Stimulated activated CD8-positive, alpha-beta memory T cell treated with anti-CD3 and anti-CD28 coated beads, Interleukin-4, amount 100 ng/mL, for 24 hours (primary cell): Measurements from ENCODE around the gene POU2AF3.

Experiments
- DNase-seq: peaks from one replicate; pipeline ENCODE4 v3.0.0-alpha.2; 2020; ENCODE audit warnings: low read depth

POU2AF3 gene

DNA sequence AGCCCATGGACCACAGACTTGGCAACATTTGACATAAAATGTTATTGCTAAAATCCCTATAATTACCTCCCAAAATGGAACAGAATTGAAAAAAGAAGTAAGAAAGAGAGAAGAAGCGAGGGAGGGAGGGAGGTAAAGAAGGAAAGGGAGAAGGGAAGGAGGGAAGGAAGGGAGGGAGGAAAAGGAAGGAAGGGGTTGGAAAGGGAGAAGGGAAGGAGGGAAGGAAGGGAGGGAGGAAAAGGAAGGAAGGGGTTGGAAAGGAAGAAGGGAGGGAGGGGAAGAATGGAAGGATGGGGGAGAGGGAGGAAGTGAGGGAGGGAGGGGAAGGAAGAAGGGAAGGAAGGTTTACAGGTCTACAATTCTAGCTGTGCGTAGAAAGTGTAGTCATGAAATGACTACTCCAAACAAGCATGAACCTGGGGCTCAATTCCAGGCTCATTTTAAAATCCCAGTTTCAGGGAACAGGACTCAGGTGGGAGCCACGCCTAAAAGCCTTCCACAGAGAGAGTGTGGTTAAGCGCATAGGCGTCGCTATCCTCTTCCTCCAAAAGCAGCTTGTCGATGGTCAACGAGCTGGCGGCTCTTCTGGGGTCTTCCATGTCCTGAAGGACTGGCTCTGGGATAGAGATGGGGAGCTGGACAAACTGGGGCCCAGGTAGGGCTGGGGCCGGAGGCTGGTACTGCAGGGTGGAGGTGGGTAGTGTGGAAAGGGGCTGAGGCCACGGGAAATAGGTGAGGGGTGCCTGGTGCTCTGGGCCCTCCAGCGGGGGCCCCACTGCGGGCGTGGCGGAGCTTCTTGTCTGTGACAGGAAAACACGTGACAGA, 55.6 kb downstream of the POU2AF3 start:
- no peak for DNase-seq

GRCh38 chr11:111354601-111354891, 56.2 kb downstream of the POU2AF3 start:
- DNase-seq = no peak

- no peak for DNase-seq
Observed at GRCh38 chr11:111355101-111355500, 56.8 kb downstream of the POU2AF3 start.

DNA sequence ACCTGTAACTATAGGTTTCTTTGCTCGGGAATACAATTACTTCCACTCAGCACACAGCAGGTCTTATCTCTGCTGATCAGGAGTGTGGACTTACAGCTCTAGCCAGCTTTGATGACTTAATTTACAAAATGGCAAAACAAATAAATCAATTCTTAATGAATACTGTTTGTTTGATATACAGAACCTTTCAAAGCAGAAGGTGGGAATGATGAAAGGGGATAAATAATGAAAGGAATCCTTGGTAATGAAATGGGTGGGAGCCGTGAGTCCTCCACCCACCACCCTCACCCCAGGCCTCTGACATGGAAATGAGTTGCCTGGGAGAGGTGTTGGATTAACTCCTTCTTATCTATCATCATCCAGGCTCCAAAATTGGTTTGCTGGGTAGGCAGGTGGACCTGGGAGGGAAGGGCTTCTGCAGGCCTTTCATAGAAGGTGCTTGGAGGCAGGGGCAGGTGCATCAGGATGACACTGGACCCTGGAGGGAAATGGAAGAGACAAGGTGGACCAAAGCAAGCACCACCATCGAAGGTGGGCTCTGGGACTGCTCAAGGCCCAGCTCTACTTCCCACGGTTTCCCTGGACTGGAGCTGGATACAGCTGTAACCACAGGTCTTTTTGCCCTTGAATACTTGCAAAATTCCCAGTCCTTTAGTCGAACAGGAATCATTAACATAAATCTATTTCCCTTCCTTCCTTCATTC, 57.8 kb downstream of the POU2AF3 start:
- no peak for DNase-seq

GRCh38 chr11:111356660-111357048, 58.3 kb downstream of the POU2AF3 start:
- no peak for DNase-seq

GRCh38 chr11:111357150-111358037, 59.0 kb downstream of the POU2AF3 start:
- DNase-seq = no peak
